Activated CD4-positive, alpha-beta T cell treated with anti-CD3 and anti-CD28 coated beads, Interleukin-2, Interleukin-6, amounts not matched to agents 100 ng/mL and 50 ng/mL, durations not matched to agents 16 hours and 8 hours (primary cell): ENCODE measurements around the gene HMGB3.
"Not testable (repeated sequence)": the region's sequence is repeated elsewhere in the genome, so short reads cannot be mapped to it uniquely, and the experiment has no call there.

Experiments used
- DNase-seq: peaks from one replicate; pipeline ENCODE4 v3.0.0-alpha.2; 2020

Gene HMGB3

GRCh38 chrX:150980186-150980585, 2.9 kb upstream of the HMGB3 start:
- no peak for DNase-seq

- no peak for DNase-seq
These were observed 2.4 kb upstream of the HMGB3 start for GRCh38 chrX:150980711-150981110.

GRCh38 chrX:150982235-150982787, 824 bp upstream of the HMGB3 start:
- DNase-seq, result no peak

- no peak for DNase-seq
These were observed 510 bp downstream of the HMGB3 start for GRCh38 chrX:150983521-150984168.

GRCh38 chrX:150984169-150984824, 1.2 kb downstream of the HMGB3 start:
- DNase-seq, result peak; percentile 1

GRCh38 chrX:150987687-150988086, 4.6 kb downstream of the HMGB3 start:
- DNase-seq, result not testable (repeated sequence)

GRCh38 chrX:150989420-150989819, 6.3 kb downstream of the HMGB3 start:
- DNase-seq, result no peak

- DNase-seq, result no peak
These were observed 7.8 kb downstream of the HMGB3 start for GRCh38 chrX:150990910-150991309.

GRCh38 chrX:151000861-151001331, 17.8 kb downstream of the HMGB3 start:
- DNase-seq, result no peak

GRCh38 chrX:151004085-151004484, 20.9 kb downstream of the HMGB3 start:
- no peak for DNase-seq

- no peak for DNase-seq
These were observed 23.4 kb downstream of the HMGB3 start for GRCh38 chrX:151006410-151007109.

GRCh38 chrX:151009582-151009981, 26.4 kb downstream of the HMGB3 start:
- DNase-seq, result no peak

GRCh38 chrX:151013164-151013743, 30.1 kb downstream of the HMGB3 start:
- DNase-seq, result no peak

- no peak for DNase-seq
These were observed 32.5 kb downstream of the HMGB3 start for GRCh38 chrX:151015684-151016083.

GRCh38 chrX:151019856-151020255, 36.7 kb downstream of the HMGB3 start:
- no peak for DNase-seq

- DNase-seq, result peak; percentile 59
These were observed 47.7 kb downstream of the HMGB3 start for GRCh38 chrX:151030845-151031244.

- DNase-seq, result no peak
These were observed 48.3 kb downstream of the HMGB3 start for GRCh38 chrX:151031391-151031975.

- DNase-seq, result no peak
These were observed 56.2 kb downstream of the HMGB3 start for GRCh38 chrX:151039351-151039750.
